Nucleus accumbens (tissue), 56 donors: ENCODE data around the gene CFAP57.
A peak's percentile ranks its signal among the peaks of the same experiment; 100 is the strongest.

ENCODE experiments used
- DNase-seq, 56 donors: peaks; one replicate each; lab custom pipeline; 2025; lab: John Stamatoyannopoulos, UW

The CFAP57 gene

DNA sequence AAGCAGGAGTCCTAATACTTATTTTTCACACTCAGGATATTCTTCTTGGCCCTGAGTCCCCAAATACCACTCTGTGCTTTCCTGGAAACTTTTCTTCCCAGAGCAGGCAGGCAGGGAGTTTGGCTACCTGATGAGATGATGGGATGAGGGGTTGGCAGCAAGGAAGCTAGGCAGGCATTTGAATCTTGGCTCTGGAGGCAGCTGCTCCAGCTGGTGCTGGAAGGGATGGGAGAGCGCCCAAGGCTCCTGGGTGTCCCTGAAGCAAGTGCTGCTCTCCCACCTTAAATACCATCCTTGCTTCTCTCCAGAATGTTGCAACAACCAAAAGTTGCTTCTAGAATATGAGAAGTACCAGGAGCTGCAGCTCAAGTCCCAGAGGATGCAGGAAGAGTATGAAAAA, 49.7 kb downstream of the CFAP57 start:
- DNase-seq: no peak

DNA sequence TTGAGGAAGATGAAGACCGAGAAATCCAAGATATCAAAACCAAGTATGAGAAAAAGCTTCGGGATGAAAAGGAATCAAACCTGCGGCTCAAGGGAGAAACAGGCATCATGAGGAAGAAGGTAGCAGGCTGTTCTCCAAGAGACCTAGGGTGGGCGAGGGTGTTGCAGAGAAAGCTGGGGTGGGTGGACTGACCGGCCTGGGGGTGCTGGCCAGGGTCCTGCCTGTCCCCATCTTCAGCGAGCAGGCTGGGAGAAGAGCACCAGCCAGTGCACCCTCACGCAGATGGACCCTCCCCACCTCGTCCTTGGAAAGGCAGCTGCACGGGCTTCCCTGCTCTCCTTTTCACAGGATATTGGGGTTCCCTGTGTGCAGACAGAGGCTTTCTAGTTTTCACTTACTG, 50.7 kb downstream of the CFAP57 start:
- no peak for DNase-seq

DNA sequence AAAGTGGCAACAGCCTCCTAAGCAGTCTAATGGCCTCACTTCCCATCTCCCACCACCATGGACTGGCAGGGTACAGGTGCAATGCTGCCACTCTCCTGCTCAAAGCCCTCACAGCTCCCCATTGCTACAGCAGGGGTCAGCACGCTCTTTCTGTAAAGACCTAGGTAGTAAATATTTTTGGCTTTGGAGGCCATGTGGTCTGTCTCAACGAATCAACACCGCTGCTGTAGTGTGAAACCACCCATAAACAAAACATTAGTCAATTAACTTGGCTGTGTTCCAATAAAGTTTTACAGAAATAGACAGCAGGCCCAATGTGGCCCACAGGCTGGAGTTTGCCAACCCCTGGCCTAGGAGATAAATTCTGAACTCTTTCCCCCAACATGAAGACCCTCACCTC, 53.0 kb downstream of the CFAP57 start:
- no peak for DNase-seq

DNA sequence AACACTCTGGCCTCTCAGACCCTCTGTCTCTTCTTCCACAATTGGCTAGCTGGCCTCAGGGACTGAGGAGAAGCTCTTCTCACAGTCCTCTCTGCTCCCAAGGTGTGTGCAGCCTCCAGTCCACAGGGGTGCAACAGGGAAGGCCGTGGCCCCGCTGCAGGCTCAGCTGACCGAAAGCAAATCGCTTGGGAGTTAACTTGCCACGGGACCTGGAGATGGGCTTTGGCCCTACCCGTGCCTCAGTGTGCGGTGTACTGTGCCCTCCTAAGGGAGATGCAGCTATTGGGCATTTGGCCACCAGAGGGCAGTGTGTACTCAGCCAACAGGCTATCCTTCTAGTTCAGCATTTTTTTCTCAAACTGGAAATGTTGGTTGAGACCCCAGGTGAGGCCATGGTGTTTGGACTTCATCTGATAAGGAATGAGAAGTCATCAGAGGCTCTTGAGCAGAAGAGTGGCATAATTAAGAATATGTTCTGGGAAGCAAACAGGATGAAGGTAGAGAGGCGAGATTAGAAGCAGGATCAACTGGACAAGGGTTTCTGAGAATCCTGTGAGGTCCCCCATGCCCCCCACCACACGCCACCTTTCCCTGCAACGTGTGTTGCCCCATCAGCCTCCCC, 55.1 kb downstream of the CFAP57 start:
- DNase-seq: peak in 54 of 56 donors; percentile 11 to 92 (median 66)

DNA sequence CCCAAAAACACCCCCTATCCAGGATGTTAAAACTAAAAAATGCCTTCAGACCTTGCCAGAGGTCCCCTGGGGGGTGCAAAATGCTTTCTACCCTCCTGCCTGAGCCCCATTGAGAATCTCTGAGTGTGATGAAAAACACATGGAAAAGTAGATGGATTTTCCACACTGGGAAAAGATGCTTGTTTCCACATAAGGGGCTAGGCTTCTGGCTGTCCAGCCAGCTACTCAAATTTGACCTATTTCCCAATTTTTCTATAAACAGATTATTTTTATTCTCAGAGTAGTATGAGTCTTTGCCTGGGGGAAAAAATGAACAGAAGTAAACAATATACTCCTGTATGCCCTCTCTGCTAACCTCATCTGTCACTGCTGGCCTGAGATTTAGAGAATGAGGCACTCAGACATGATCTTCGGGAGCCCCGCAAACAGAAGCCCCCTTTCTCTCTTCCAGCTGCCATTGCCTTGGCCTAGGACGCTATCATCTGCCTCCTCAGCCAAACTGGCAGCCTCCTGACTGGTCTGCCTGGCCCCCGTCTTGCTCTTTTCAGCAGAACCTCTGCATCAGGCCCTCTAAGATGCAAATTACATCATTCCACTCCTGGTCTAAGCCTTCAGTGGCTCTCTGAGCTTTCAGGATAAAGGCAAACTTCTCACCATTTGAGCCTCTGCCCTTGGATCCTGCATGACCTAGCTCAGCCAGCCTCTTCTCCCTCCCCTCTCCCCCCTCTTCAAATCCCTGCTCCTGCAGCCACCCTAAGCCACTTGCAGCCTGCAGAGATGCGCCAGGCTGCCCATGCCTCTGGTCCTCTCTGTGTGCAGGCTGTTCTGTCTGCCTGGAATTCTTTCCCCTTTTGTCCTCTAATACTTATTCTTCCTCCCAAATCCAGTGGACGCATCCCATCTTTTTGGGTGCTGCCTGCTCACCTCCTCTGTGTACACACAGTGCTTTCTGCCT, 58.0 kb downstream of the CFAP57 start:
- DNase-seq: peak in 2 of 56 donors; percentile 9 to 24

DNA sequence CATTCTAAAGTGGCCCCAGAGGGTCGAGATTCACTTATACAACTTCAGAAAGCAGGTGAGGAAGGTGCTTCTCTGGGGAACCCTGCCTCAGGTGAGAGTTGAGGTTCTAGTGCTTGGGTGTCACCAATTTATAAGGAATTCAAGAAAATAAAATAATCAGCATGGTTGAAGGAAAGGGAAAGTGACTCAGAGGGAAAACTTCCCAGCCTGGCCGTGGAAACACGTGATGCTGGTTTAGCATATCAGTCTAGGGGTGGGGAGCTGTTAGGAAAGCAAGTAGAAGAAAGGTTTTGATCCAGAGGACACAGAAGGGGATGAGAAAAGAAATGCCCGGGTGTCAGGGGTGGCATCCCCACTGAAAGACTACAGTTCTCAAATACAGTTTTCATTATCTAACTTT, 59.9 kb downstream of the CFAP57 start:
- no peak for DNase-seq

DNA sequence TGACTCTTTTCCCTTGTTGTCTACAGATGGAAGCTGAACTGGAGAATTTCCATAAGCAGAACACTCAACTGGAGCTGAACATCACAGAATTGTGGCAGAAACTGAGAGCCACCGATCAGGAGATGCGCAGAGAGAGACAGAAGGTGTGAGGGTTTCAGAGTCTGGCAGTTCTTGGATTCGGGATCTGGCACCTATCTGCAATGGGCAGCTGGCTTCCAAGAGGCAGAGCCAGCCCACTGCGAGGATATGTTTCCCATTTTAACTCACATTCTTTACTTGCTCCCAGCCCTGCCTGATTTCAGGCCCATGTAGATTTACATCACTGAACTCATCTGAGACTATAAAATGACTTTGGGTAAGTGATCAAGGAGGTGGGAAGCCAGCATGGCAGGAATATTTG, 60.4 kb downstream of the CFAP57 start:
- DNase-seq: no peak

DNA sequence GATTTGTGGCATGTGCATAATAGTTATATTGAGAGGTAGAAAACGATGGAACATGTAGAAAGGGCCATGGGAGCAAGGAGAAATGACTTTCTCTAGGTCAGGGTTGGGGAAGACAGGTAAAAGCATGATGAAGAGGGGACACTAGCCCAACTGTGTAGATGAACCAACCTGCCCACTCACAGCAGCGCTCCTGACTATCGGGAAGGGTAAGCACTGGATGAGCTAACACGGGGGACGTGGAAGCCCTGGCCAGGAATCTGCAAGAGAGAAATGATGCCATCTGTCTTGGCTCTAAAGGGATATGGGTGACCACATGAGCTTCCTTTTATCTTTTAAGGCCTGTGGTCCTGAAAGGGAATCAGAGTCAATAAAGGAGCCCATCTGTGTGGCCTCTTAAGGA, 61.5 kb downstream of the CFAP57 start:
- no peak for DNase-seq

DNA sequence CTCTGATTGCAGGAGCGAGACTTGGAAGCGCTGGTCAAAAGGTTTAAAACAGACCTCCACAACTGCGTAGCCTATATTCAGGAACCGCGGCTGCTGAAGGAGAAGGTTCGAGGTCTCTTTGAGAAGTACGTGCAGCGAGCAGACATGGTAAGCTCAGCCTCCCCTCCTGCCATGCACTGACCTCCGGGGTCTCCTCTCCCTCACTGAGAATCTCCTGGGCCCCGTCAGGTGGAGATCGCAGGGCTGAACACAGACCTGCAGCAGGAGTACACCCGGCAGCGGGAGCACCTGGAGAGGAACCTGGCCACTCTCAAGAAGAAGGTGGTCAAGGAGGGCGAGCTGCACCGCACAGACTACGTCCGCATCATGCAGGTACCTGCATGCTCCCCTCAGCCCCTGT, 62.1 kb downstream of the CFAP57 start:
- DNase-seq: no peak

DNA sequence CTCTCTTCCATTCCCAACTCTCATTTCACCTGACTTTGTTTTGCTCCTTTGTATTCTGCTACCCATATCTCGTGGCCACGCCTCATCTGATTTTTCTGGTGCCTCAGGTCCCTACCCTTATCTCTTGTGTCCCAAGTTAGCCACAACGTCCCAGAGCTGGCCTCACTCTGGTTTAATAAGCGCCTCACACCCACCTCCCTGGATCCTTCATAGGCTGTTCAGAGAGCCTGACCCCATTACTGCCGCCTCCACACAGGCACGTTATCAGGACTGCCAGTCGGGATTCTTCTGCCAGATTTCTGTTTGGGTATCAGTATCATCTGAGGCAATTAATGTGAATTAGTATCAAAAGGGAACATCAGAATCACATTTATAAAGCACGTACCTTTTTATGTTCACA, 62.9 kb downstream of the CFAP57 start:
- DNase-seq: no peak

DNA sequence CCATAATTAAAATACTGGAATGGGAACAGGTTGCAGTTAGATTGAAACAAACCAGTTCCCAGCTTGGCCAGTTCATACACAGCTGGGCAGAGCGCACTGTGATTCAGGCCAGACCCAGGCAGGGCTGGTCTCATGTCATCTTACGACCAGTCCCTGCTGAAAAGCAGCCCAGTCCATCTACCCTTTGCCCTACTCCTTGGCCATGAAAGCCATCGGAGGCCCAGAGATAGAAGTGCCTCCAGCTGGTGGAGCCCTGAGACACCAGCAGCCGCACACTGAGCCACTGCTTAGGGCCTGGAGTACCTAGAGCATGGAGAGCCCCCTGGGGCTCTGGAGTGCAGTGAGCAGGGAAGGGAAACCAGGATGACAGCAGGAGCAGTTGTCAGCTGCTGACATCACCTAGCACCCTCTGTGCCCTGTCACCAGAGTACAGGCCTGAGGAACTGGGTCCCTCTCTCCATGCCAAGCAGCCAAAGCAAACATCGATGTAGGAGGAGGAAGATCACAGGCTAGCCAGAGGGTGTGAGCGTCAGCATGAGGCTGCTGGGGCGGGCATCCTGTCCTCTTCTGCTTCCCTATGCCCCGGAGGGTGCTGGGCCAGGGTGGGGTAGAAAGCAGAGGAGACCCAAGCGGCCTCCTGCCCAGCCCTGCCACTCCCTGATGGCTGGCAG, 63.5 kb downstream of the CFAP57 start:
- no peak for DNase-seq

DNA sequence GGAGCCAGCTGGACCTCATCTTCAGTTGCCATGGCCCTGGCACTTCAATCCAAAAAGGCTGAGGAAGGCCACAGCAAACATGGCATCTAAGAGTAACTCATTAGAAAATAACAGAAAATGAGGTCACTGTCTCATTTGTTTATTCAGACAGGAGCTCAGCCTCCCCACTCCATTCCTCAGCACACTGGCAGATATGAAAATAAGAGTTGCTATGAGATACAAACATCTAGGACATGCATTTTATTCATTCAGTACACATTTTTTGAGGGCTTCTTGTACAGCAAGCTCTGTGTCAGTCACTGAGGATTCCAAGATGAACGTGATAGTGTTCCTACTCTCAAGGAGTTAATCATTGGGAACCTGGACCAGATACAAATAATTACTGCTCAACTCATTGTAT, 65.0 kb downstream of the CFAP57 start:
- DNase-seq: no peak

DNA sequence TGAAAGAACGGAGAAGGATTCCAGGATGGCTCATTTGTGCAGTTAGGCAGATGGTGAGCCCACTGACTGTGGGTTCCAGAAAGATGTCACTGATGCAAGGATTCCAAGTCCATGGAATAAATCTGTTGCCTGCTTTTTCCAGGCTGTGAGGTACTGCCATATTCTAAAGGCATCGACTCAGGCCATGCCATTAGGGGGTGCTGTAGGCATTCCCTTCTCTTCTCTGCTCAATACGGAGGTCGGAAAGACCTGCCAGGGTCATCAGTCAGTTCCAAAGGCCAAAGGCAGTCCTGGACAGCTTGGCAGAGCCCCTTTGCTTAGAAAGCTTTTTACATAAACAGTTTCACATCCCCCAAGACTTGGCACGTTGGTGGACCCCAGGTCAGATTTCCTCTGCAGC, 66.0 kb downstream of the CFAP57 start:
- DNase-seq: peak in 51 of 56 donors; percentile 9 to 87 (median 59)

DNA sequence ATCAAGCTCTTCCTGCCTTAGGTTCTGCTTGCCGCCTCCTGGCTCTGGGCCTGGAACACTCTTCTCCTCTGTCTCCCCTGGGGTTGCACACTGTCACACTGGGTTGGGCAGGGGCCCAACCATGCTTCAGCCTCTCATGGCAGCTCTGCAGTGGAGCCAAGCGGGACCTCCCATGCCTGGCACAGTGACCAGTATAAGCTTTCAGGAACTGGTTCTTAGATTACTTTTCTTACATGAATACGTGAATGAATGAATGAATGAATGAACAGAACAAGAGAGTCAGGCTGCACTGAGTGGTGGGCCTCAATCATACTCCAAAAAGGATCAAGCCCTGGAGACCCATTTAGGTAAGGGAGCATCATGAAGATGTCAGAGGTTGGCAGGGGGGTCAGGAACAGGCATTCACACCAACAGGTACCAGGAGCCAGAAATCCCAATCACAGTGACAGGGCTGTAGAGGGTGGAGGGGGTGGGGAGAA, 66.9 kb downstream of the CFAP57 start:
- DNase-seq: no peak

DNA sequence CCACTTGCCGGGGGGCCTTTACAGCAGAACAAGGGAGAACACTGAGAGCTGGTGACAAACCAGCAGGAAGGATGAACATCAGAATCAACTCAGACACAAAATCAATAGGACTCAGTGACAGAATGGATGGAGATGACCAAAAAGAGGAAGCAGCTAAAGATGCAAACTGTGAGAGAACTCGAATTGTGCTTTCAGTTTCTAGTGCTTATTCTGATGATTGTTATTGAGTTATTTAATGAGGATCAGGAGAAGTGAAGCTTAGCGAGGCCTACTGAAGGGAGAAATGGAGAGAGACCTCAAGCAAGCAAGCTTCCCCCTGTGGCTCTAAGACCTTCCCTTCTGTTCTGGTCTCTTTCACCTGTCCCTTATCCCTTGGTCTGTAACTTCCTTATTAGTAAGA, 67.4 kb downstream of the CFAP57 start:
- DNase-seq: no peak

DNA sequence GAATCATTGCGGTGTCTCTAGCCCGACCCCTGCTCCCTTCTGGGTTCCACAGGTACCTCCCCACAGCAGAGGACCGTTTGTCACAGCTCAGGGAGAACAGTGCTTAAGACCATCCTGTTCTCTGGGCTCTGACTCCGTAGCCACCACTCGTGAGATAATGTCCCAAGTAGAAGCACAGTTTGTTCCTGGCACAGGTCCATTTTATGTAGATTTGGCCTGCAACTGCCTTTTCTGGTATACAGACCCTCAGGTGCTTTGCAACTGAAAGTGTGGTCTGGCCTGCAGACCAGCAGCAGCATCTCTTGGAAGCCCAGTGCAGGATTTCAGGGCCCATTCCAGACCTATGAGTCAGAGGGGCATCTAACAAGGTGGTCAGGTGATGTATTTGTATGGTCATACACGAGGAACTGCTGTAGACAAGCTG, 69.3 kb downstream of the CFAP57 start:
- no peak for DNase-seq

DNA sequence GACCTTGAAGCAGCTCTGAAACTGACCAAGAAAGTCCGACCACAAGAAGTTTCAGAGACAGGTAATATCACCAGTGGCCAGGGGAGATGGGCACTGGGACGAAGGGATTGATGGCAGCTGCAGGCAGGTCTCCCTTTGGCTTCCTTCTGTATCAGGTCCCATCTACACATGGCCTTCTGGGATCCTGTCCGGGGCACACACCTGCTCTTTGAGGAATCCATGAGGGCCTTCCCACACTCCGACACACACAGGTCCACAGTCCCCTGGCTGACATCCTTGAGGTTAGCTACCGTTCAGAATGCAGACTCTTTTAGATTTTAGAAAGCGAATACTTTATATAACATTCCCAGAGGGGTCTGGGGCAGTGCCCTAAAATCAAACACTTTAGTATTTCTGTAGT, 71.2 kb downstream of the CFAP57 start:
- DNase-seq: no peak

DNA sequence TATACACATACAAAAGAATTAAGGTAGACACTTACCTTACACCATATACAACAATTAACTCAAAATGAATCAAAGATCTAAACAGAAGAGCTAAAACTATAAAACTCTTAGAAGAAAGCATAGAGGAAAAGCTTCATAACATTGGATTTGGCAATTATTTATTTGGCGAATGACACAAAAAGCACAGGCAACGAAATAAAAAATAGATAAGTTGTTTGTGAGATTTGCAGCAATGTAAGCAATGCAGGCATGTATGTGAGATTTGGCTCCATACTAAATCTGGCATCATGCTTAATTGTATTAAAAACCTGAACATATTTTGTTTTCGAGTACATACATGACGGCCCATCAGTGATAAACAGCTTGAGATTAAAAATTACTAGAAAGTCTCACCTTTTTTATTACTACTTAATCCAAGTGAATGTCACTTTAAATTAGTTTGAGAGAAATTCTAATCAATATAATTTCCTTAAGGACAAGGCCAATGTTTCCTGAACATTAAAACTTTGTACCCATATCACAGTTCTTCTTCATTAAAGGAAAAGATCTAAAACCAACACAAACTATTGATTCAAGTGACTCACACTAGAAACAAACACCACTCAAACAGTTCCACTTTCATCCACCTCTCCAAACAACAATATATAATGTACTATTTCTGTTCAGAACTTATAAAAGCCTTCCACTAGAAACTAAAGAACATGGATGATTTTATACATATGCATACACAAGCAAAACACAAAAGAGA, 74.5 kb downstream of the CFAP57 start:
- DNase-seq: no peak

DNA sequence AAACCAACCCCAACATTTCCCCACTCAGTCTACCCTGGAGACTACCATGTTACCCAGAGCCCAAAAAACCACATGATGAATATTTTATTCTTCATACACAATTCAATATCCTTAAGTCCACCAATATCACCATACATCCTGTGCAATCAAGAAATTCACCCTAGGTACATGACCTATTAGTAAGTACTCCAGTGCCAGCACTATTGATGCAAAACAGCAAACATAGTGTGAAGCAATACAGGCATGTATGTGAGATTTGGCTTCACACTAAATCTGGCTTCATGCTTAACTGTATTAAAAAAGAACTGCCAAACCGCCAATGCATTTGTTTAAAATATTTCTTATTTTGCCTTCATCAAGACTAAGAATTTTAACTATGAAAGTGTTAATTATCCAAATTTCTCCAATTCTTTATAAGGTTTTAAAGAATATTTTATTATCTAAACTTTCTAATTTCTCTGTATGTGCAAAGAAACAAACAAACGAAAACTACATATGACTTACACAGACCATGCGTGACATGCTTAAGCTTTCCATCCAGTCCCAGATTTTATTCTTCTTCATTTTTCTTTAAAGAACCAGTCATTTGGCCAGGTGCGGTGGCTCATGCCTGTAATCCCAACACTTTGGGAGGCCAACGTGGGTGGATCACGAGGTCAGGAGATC, 75.3 kb downstream of the CFAP57 start:
- no peak for DNase-seq

DNA sequence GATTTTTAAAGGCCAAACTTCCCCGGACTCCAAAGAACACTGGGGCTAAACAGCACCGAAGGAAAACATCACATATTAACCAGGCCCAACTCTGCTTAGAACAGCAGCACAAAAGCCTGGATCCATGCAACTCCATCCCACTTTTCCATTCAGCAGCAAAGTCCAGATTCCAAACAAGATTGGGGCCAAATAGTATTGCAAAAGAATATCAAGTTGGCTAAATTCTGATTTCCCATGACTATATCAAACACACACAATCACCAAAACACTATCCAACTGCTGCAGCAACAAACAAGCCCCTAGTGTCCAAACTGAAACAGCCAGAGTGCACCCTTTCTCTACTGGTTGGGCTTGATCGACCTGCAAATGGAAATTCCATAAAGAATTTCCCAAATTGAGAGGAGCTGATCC, 78.2 kb downstream of the CFAP57 start:
- DNase-seq: no peak
